GM19240 (cell line): ENCODE results near the gene NAA35.
"Not testable (repeated sequence)": the region's sequence is repeated elsewhere in the genome, so short reads cannot be mapped to it uniquely, and the experiment has no call there.

Experiments used
- DNase-seq: peaks from one replicate; pipeline ENCODE4 v3.0.0; 2011; ENCODE audit warnings: low spot score; ENCODE audit not compliant: insufficient read length

Gene NAA35

GRCh38 chr9:86022687-86023266, 81.8 kb downstream of the NAA35 start:
- DNase-seq, result no peak

GRCh38 chr9:86027767-86028166, 86.8 kb downstream of the NAA35 start:
- no peak for DNase-seq

GRCh38 chr9:86034863-86035734, 94.2 kb downstream of the NAA35 start:
- no peak for DNase-seq

DNA sequence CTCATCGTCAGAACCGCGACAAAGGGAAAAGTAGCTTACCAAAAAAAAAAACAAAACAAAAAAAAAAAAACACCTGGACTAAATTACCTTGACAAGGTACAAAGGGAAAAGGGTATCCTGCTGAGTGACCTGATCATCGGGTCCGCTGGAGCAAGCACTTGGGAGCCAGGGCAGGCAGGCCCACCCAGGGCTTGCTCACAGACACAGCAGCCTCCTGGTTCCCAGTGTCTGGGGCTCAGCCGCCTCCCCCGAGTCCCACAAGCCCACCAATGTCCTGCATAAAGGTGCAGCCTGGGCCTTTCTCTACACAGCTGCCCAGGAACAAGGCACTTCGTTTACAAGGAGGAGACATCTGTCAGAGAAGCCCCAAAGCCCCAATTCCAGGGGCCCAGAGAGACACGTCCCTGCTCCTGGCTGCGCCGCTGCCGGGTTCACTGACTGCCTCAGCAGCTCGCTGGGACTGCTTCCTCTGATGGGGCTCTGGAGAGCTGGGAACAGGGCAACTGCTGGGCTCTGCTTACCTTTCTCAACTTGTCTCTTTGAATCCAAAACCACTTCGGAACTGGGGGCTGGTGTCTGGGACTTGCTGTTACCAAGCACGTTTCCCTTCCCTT, 95.0 kb downstream of the NAA35 start:
- no peak for DNase-seq

DNA sequence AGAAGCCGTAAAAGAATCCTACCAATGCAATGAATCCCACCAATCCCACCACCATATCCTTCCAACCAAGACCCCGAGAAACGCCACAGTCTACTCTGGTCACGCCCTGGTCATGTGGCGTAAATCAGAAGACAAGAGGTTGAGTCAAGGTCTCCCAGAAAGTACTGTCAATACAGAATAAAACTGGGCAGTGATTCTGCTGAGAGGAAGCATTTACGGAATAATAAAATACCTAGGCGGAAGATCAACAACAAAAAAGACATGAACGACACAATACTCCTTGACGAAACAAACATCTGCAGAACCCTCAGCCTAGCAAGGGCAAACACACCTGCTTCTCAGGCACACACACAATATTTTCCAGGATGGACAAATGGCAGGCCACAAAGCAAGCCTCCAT, 95.6 kb downstream of the NAA35 start:
- DNase-seq, result no peak

GRCh38 chr9:86039991-86040860, 99.3 kb downstream of the NAA35 start:
- no peak for DNase-seq

DNA sequence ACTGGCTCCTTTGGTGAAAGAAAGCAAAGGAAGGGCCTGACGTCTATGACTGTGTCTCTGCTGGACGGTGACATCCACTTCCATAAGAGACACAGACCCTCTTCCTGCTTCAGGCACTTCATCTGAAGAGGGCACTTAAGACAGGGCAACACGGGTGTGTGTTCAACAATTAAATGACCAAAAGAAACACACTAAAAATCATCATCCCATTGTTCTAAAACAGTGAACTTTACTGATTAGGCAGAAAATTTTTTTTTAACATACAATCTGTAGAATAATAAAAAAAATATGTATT, 99.9 kb downstream of the NAA35 start:
- DNase-seq, result no peak

- no peak for DNase-seq
Measured at GRCh38 chr9:86041311-86041741, 100.4 kb downstream of the NAA35 start.

- DNase-seq, result no peak
Measured at GRCh38 chr9:86042199-86042978, 101.4 kb downstream of the NAA35 start.

DNA sequence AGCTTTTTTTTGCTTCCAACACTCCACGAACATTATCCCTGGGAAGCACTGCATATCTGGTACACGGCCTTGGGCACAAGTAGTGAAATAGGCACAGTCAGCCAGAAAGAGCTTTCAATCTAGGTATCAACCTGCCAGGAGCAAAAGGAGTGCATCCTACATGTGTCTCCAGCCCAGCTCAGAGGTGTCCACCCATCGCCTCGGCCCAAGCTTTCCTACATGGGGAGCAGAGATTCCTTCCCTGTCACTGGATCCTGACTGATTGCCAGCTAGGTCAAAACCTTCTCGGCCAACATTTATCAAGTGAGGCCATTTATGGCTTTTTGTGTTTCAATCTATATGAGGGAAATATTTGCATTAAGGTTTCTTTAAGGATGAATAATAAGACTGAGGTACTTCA, 102.6 kb downstream of the NAA35 start:
- DNase-seq, result no peak

DNA sequence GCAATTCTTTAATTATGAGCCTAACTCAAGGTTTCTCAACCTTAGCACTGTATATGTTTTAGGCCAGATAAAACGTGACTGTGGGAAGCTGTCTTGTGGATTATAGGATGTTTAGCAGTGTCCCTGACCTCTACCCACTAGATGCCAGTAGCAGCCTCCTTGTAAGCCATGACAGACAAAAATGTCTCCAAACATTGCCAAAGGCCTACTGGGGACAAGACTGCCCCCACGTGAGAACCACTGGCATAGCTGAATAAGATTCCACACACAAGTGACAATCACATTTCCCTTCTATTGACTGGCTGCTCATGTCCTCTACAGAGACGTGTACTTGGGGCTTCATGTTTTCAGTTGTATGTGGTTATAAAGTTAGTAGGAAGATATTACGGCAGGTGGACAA, 103.1 kb downstream of the NAA35 start:
- DNase-seq, result no peak

- DNase-seq, result no peak
Measured at GRCh38 chr9:86045654-86046053, 104.7 kb downstream of the NAA35 start.

GRCh38 chr9:86046071-86046636, 105.2 kb downstream of the NAA35 start:
- no peak for DNase-seq

DNA sequence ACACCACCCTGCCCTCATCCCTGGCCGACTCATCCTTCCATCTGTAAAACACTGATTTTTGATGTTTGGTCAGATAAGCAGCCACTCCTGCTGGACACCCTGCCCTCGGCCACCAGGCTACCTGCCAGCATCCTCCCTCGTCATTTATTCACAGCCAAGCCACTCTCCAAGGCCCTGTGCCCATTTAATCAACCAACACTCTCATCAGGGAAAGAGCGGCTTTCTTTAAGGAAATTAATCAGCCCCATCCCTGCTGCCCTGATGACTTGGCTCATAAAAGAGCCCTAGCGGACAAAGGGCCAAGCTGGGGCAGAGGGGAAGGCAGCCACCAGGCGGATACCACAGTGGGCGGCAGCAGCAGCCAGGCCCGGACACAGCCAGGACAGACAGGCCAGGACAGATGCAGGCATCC, 106.0 kb downstream of the NAA35 start:
- no peak for DNase-seq

- no peak for DNase-seq
Measured at GRCh38 chr9:86047361-86047760, 106.4 kb downstream of the NAA35 start.

DNA sequence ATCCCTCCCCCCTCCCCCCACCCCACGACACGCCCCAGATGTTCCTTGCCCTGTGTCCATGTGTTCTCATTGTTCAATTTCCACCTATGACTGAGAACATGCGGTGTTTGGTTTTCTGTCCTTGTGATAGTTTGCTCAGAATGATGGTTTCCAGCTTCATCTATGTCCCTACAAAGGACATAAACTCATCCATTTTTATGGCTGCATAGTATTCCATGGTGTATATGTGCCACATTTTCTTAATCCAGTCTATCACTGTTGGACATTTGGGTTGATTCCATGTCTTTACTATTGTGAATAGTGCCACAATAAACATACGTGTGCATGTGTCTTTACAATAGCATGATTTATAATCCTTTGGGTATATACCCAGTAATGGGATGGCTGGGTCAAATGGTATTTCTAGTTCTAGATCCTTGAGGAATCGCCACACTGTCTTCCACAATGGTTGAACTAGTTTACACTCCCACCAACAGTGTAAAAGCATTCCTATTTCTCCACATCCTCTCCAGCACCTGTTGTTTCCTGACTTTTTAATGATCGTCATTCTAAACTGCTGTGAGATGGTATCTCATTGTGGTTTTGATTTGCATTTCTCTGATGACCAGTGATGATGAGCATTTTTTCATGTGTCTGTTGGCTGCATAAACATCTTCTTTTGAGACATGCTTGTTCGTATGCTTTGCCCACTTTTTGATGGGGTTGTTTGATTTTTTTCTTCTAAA, 107.2 kb downstream of the NAA35 start:
- not testable (repeated sequence) for DNase-seq

GRCh38 chr9:86052556-86053468, 111.9 kb downstream of the NAA35 start:
- DNase-seq, result no peak

GRCh38 chr9:86054695-86055094, 113.7 kb downstream of the NAA35 start:
- DNase-seq, result no peak

DNA sequence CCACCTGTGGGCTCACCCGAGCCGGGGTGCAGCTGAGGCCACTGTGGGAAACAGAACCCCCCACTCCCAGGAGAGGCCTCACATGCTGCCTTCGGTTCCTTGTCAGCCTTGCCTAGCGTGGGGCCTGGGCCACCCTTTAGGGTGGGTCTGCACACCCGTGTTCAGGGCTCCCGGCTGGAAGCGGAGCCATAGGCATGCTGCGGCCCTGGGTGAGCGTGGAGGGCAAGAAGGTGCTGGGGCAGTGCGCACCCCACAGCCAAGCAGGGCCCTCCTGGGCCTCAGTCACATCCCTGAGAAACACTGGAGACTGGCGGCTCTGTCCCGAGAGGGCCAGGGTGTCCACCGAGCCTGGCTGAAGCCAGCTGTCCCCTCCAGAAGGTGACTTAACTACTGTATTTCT, 116.5 kb downstream of the NAA35 start:
- no peak for DNase-seq
